ENCODE measurements around the gene ASCL4.
A peak's percentile ranks its signal among the peaks of the same experiment; 100 is the strongest.

ASCL4 gene

GRCh38 chr12:107749083-107749482 is 25.4 kb upstream of the ASCL4 start:
- Histone ChIP-seq H3K4me3 (ENCODE audit: extremely low read depth, insufficient read depth, low read length, poor library complexity, severe bottlenecking) (no peak overlapping the region), H3K27ac (ENCODE audit: low read depth, low read length, severe bottlenecking) (no peak overlapping the region), H3K36me3 (ENCODE audit: control insufficient read depth, insufficient read depth, low read length) (peaks cover 80% of the 10 kb centered on the region), H3K4me1 (ENCODE audit: control insufficient read depth, insufficient read depth, low read length, poor library complexity, severe bottlenecking) (no peaks in the 10 kb centered on the region), H3K9me3 (ENCODE audit: control insufficient read depth, low read length) (no peaks in the 10 kb centered on the region)
- WGBS, 2 experiments (ENCODE audit: insufficient coverage in 2 of 2) = 86 to 100% methylated on average over 1 of the region's 1 CpG

- Histone ChIP-seq H3K9me3 (ENCODE audit: control insufficient read depth, low read length) (no peaks in the 10 kb centered on the region), H3K4me3 (ENCODE audit: extremely low read depth, insufficient read depth, low read length, poor library complexity, severe bottlenecking) (peak overlapping the region; percentile 76), H3K27ac (ENCODE audit: low read depth, low read length, severe bottlenecking) (peak overlapping the region; percentile 62), H3K4me1 (ENCODE audit: control insufficient read depth, insufficient read depth, low read length, poor library complexity, severe bottlenecking) (peaks cover 7% of the 10 kb centered on the region), H3K36me3 (ENCODE audit: control insufficient read depth, insufficient read depth, low read length) (peaks cover 40% of the 10 kb centered on the region)
- 20% methylated on average over 1 of the region's 3 CpGs; no CpG with 5 or more reads in 1 of the 2 experiments for WGBS, 2 experiments (ENCODE audit: insufficient coverage in 2 of 2)
Measured at GRCh38 chr12:107759410-107759809, 15.1 kb upstream of the ASCL4 start.

GRCh38 chr12:107760207-107760808 is 14.2 kb upstream of the ASCL4 start:
- H3K27ac ChIP-seq (ENCODE audit: low read depth, low read length, severe bottlenecking) = peak overlapping the region; percentile 62
- H3K4me1 ChIP-seq (ENCODE audit: control insufficient read depth, insufficient read depth, low read length, poor library complexity, severe bottlenecking) = peaks cover 7% of the 10 kb centered on the region
- H3K9me3 ChIP-seq (ENCODE audit: control insufficient read depth, low read length) = no peaks in the 10 kb centered on the region
- WGBS, 2 experiments (ENCODE audit: insufficient coverage in 2 of 2) = 0 to 3% methylated on average over 19 of the region's 30 CpGs
- H3K4me3 ChIP-seq (ENCODE audit: extremely low read depth, insufficient read depth, low read length, poor library complexity, severe bottlenecking) = peak overlapping the region; percentile 76
- peaks cover 35% of the 10 kb centered on the region for H3K36me3 ChIP-seq (ENCODE audit: control insufficient read depth, insufficient read depth, low read length)

- Histone ChIP-seq H3K4me3 (ENCODE audit: extremely low read depth, insufficient read depth, low read length, poor library complexity, severe bottlenecking) (peak within 1 kb of the TSS; percentile 76), H3K36me3 (ENCODE audit: control insufficient read depth, insufficient read depth, low read length) (peaks cover 30% of the 10 kb centered on the region), H3K27ac (ENCODE audit: low read depth, low read length, severe bottlenecking) (peak within 1 kb of the TSS; percentile 62), H3K4me1 (ENCODE audit: control insufficient read depth, insufficient read depth, low read length, poor library complexity, severe bottlenecking) (peaks cover 7% of the 10 kb centered on the region), H3K9me3 (ENCODE audit: control insufficient read depth, low read length) (no peaks in the 10 kb centered on the region)
- 0 to 1% methylated on average over 49 to 53 of the region's 83 CpGs for WGBS, 2 experiments (ENCODE audit: insufficient coverage in 2 of 2)
Measured at GRCh38 chr12:107760809-107761501, 13.5 kb upstream of the ASCL4 start, which contains the start of gene PRDM4. Gene PRDM4 (minus strand): TSS chr12:107761137. CDS start chr12:107760515, 622 bp downstream.

GRCh38 chr12:107761502-107761904 is 13.0 kb upstream of the ASCL4 start:
- peak overlapping the region; percentile 76 for H3K4me3 ChIP-seq (ENCODE audit: extremely low read depth, insufficient read depth, low read length, poor library complexity, severe bottlenecking)
- peaks cover 7% of the 10 kb centered on the region for H3K4me1 ChIP-seq (ENCODE audit: control insufficient read depth, insufficient read depth, low read length, poor library complexity, severe bottlenecking)
- 0 to 2% methylated on average over 6 to 8 of the region's 12 CpGs for WGBS, 2 experiments (ENCODE audit: insufficient coverage in 2 of 2)
- H3K36me3 ChIP-seq (ENCODE audit: control insufficient read depth, insufficient read depth, low read length) = peaks cover 25% of the 10 kb centered on the region
- no peaks in the 10 kb centered on the region for H3K9me3 ChIP-seq (ENCODE audit: control insufficient read depth, low read length)
- peak overlapping the region; percentile 57 for H3K27ac ChIP-seq (ENCODE audit: low read depth, low read length, severe bottlenecking)

- WGBS, 2 experiments (ENCODE audit: insufficient coverage in 2 of 2) = no CpG with 5 or more reads among the region's 1 CpG
- no peak overlapping the region for H3K27ac ChIP-seq (ENCODE audit: low read depth, low read length, severe bottlenecking)
- peaks cover 7% of the 10 kb centered on the region for H3K4me1 ChIP-seq (ENCODE audit: control insufficient read depth, insufficient read depth, low read length, poor library complexity, severe bottlenecking)
- H3K4me3 ChIP-seq (ENCODE audit: extremely low read depth, insufficient read depth, low read length, poor library complexity, severe bottlenecking) = no peak overlapping the region
- peaks cover 11% of the 10 kb centered on the region for H3K36me3 ChIP-seq (ENCODE audit: control insufficient read depth, insufficient read depth, low read length)
- no peaks in the 10 kb centered on the region for H3K9me3 ChIP-seq (ENCODE audit: control insufficient read depth, low read length)
Measured at GRCh38 chr12:107762874-107763273, 11.6 kb upstream of the ASCL4 start.

GRCh38 chr12:107764626-107765025 is 9.9 kb upstream of the ASCL4 start:
- H3K4me1 ChIP-seq (ENCODE audit: control insufficient read depth, insufficient read depth, low read length, poor library complexity, severe bottlenecking) = no peaks in the 10 kb centered on the region
- no CpG with 5 or more reads among the region's 4 CpGs for WGBS, 2 experiments (ENCODE audit: insufficient coverage in 2 of 2)
- no peak overlapping the region for H3K27ac ChIP-seq (ENCODE audit: low read depth, low read length, severe bottlenecking)
- no peaks in the 10 kb centered on the region for H3K9me3 ChIP-seq (ENCODE audit: control insufficient read depth, low read length)
- H3K36me3 ChIP-seq (ENCODE audit: control insufficient read depth, insufficient read depth, low read length) = no peaks in the 10 kb centered on the region
- H3K4me3 ChIP-seq (ENCODE audit: extremely low read depth, insufficient read depth, low read length, poor library complexity, severe bottlenecking) = no peak overlapping the region

- H3K4me3 ChIP-seq (ENCODE audit: extremely low read depth, insufficient read depth, low read length, poor library complexity, severe bottlenecking) = no peak overlapping the region
- no peaks in the 10 kb centered on the region for H3K4me1 ChIP-seq (ENCODE audit: control insufficient read depth, insufficient read depth, low read length, poor library complexity, severe bottlenecking)
- H3K27ac ChIP-seq (ENCODE audit: low read depth, low read length, severe bottlenecking) = no peak overlapping the region
- no peaks in the 10 kb centered on the region for H3K9me3 ChIP-seq (ENCODE audit: control insufficient read depth, low read length)
- no peaks in the 10 kb centered on the region for H3K36me3 ChIP-seq (ENCODE audit: control insufficient read depth, insufficient read depth, low read length)
- WGBS, 2 experiments (ENCODE audit: insufficient coverage in 2 of 2) = 50% methylated on average over 1 of the region's 1 CpG; no CpG with 5 or more reads in 1 of the 2 experiments
Measured at GRCh38 chr12:107765316-107765715, 9.2 kb upstream of the ASCL4 start.

GRCh38 chr12:107767466-107767865 is 7.0 kb upstream of the ASCL4 start:
- 89 to 100% methylated on average over 2 to 4 of the region's 5 CpGs for WGBS, 2 experiments (ENCODE audit: insufficient coverage in 2 of 2)
- no peaks in the 10 kb centered on the region for H3K9me3 ChIP-seq (ENCODE audit: control insufficient read depth, low read length)
- no peaks in the 10 kb centered on the region for H3K4me1 ChIP-seq (ENCODE audit: control insufficient read depth, insufficient read depth, low read length, poor library complexity, severe bottlenecking)
- H3K27ac ChIP-seq (ENCODE audit: low read depth, low read length, severe bottlenecking) = no peak overlapping the region
- no peak overlapping the region for H3K4me3 ChIP-seq (ENCODE audit: extremely low read depth, insufficient read depth, low read length, poor library complexity, severe bottlenecking)
- H3K36me3 ChIP-seq (ENCODE audit: control insufficient read depth, insufficient read depth, low read length) = no peaks in the 10 kb centered on the region

GRCh38 chr12:107775093-107775721 is 703 bp downstream of the ASCL4 start:
- Histone ChIP-seq H3K4me1 (ENCODE audit: control insufficient read depth, insufficient read depth, low read length, poor library complexity, severe bottlenecking) (no peaks in the 10 kb centered on the region), H3K9me3 (ENCODE audit: control insufficient read depth, low read length) (no peaks in the 10 kb centered on the region), H3K27ac (ENCODE audit: low read depth, low read length, severe bottlenecking) (no peak overlapping the region), H3K36me3 (ENCODE audit: control insufficient read depth, insufficient read depth, low read length) (no peaks in the 10 kb centered on the region), H3K4me3 (ENCODE audit: extremely low read depth, insufficient read depth, low read length, poor library complexity, severe bottlenecking) (peak overlapping the region; percentile 17)
- WGBS, 2 experiments (ENCODE audit: insufficient coverage in 2 of 2) = 2% methylated on average over 57 to 61 of the region's 66 CpGs

Measured in mesodermal cell (in vitro differentiated cells).